Activated T-cell treated with anti-CD3 and anti-CD28 coated beads for 24 hours (primary cell): ENCODE measurements around the gene RASAL2.

Experiments used
- DNase-seq: peaks from one replicate; pipeline ENCODE4 v3.0.0-alpha.2; 2020; ENCODE audit warnings: low read depth

RASAL2 gene

DNA sequence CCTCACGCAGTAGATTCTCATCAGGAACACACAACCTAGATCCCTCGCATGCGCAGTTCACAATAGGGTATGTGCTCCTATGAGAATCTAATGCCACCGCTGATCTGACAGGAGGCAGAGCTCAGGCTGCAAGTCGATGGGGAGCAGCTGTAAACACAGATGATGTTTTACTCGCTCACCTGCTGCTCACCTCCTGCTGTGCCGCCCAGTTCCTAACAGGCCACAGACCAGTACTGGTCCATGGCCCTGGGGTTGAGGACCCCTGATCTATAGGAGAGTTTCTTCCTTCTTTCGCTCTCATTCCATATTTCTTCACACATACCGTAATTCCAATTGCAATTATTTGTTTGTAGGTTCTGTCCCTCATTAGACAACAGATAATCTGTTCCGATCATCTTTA lies 299.5 kb downstream of the RASAL2 start:
- no peak for DNase-seq

DNA sequence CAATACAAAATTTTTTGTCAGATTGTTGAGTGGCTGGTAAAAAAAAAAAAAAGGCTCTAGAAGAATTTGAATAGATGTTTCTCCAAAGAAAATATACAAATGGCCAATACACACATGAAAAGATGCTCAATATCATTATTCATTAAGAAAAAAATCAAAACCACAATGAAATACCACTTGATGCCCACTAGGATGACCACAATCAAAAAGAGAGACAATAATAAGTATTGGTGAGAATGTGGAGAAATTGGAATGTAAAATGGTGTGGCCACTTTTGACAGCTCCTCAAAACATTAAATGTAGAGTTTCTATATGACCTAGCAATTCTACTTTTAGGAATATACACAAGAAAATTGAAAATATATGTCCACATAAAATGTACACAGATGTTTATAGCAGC lies 302.9 kb downstream of the RASAL2 start:
- no peak for DNase-seq

- DNase-seq = no peak
These were observed 303.8 kb downstream of the RASAL2 start for GRCh38 chr1:178397678-178398077.

- no peak for DNase-seq
These were observed 305.3 kb downstream of the RASAL2 start for GRCh38 chr1:178399177-178399728.

- no peak for DNase-seq
These were observed 311.2 kb downstream of the RASAL2 start for GRCh38 chr1:178405137-178405536.

DNA sequence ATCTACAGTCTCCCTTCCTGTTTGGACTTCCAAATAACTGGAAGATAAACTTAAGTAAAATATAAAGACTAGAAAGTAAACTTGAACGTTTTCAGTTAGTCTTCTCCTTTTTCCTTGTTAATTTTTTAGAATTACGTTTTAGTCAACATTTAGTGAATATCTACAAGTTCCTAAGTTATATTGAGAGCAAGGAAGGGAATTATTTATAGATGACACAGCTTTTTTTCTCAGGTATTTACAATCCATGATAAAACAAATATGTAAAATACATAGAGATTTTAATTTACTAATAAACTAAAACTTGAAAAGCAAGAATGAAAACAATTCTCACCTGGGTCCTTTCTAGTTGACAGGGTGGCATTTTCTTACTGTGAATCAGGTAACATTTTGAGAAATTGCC lies 313.3 kb downstream of the RASAL2 start:
- no peak for DNase-seq

DNA sequence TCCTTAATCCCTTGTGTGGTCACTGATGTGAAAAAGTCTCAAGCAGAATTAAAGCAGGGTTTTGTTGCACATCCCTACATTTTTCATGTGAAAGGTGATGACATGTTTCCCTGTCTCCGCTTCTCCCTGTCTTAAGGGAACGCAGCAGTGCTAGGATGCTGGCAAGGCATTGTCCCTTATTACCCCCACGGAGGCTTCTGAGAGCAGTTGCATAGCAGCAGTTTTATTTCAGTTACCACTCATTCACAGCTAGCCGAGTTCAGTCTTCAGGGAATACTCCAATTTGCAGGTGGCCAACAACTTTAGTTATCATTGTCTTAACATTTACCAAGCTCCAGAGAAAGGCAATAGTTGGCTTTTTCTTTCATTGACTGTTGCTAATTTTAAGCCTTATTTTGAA lies 313.8 kb downstream of the RASAL2 start:
- no peak for DNase-seq

- no peak for DNase-seq
These were observed 315.0 kb downstream of the RASAL2 start for GRCh38 chr1:178408871-178409270.

- no peak for DNase-seq
These were observed 315.6 kb downstream of the RASAL2 start for GRCh38 chr1:178409541-178409940.

- no peak for DNase-seq
These were observed 318.0 kb downstream of the RASAL2 start for GRCh38 chr1:178411756-178412399.

DNA sequence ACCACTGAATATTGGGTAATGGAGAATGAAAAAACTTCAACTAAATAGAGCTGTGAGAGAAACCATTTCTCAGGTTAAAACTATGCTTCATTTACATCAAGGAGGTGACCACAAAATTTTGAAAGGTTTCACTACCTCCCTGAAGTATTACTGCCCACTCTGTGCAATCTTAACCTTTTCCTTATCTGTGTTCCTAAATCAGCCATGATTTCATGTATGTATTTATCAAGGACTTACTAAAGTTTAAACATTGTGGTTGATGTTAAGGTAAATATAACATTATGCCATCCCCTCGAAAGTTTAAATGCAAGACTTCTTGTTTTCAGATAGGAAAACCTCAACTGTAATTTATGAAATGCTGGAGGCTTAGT lies 318.5 kb downstream of the RASAL2 start:
- DNase-seq = no peak

GRCh38 chr1:178417858-178418257 lies 324.0 kb downstream of the RASAL2 start:
- no peak for DNase-seq

- DNase-seq = no peak
These were observed 324.5 kb downstream of the RASAL2 start for GRCh38 chr1:178418284-178418955.

GRCh38 chr1:178434360-178434759 lies 340.5 kb downstream of the RASAL2 start:
- DNase-seq = no peak

- DNase-seq = no peak
These were observed 341.1 kb downstream of the RASAL2 start for GRCh38 chr1:178434899-178435435.

GRCh38 chr1:178436899-178437298 lies 343.0 kb downstream of the RASAL2 start:
- no peak for DNase-seq

GRCh38 chr1:178438432-178438831 lies 344.5 kb downstream of the RASAL2 start:
- no peak for DNase-seq

GRCh38 chr1:178442925-178443324 lies 349.0 kb downstream of the RASAL2 start:
- DNase-seq = no peak

GRCh38 chr1:178450871-178451270 lies 357.0 kb downstream of the RASAL2 start:
- no peak for DNase-seq

GRCh38 chr1:178451529-178451928 lies 357.6 kb downstream of the RASAL2 start:
- DNase-seq = no peak

GRCh38 chr1:178452013-178452412 lies 358.1 kb downstream of the RASAL2 start:
- DNase-seq = no peak

DNA sequence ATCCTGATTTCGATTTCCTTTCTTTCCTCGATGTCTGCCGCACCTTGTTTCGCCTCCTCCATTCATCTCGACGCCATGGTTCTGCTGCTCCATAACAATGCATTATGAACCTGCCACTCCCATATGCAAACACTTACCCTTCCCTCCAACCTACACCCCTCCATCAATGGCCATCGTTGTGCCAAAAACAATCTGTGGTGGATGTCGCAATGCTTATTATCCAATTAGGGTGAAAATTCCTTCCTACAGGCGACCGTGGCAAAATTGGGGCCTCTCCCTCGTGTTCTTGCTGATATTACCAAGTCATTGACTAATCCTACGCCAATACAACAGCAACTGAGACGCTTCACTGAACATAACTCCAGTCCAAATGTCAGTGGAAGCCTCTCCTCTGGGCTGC lies 362.6 kb downstream of the RASAL2 start:
- DNase-seq = no peak

DNA sequence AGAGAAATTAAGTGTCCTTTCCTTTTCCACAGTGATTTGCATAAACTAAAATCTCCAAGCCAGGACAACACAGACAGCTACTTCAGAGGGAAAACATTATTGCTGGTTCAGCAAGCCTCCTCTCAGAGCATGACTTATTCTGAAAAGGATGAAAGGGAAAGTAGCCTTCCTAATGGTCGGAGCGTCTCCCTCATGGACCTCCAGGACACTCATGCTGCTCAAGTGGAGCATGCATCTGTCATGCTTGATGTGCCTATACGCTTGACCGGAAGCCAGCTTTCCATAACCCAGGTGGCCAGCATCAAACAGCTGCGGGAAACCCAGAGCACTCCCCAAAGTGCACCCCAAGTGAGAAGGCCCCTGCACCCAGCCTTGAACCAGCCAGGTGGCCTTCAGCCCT lies 363.7 kb downstream of the RASAL2 start:
- no peak for DNase-seq

DNA sequence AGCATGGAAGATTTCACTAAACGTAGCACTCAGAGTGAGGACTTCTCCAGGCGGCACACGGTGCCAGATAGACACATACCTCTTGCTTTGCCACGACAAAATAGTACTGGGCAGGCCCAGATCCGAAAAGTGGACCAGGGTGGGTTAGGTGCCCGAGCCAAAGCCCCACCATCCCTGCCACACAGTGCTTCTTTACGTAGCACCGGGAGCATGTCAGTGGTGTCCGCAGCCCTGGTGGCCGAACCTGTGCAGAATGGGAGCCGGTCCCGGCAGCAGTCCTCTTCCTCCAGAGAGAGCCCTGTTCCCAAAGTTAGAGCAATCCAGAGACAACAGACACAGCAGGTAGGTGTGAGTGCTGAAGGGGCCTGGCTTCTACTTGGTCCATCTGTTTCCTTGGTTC lies 364.3 kb downstream of the RASAL2 start:
- DNase-seq = no peak
